CD4-positive, alpha-beta T cell treated with Interleukin-4 for 4 hours (primary cell): Measurements from ENCODE around the gene TENM4.
"Not testable (repeated sequence)": the region's sequence is repeated elsewhere in the genome, so short reads cannot be mapped to it uniquely, and the experiment has no call there.

ENCODE experiments used
- DNase-seq: peaks from one replicate; pipeline ENCODE4 v3.0.0-alpha.2; 2020

The TENM4 gene

DNA sequence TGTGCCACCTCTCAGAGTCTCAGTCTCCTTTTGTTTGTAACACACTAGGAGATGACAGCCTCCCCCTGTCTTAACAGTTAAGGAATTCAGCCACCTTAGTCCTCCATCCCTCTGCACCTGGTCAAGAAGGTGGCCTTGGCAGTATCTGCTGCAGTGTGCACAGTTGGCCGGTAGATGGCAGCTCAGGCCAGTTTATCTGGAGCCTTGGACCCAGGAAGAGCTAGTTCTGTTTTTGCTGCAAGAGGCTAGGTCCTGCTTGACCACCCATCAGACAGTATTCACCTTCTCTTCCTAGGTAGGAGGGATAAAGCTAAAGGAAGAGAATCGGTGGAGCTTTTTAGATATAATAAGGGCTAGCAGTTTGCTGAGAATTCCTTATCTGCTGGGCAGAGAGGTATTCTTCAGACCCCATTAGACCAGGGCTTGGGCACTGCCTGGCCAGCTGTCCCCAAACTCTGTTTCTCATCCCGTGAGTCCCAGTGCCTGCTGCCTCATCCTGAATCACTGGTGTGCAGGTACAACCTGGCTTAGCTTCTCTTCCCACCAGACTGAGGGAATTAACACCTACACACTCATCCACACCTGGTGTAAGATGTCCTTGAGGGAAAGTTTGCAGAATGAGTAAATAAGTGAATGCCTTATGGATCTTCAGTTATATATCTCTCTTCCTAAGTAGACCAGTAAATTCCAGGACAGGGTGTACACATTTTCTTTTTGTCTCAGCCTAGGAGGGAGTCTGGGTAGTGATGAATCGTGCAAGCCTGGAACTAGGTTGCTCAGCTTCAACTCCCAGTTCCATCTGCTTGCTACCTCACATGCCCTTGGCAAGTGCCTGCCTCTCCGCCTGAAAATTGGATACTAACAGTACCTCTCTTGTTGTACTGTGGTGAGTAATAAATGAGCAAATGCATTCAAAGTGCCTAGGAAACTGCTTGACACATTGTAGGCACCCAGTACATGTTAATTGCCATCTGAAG is 795.3 kb downstream of the TENM4 start:
- peak; percentile 65 for DNase-seq

DNA sequence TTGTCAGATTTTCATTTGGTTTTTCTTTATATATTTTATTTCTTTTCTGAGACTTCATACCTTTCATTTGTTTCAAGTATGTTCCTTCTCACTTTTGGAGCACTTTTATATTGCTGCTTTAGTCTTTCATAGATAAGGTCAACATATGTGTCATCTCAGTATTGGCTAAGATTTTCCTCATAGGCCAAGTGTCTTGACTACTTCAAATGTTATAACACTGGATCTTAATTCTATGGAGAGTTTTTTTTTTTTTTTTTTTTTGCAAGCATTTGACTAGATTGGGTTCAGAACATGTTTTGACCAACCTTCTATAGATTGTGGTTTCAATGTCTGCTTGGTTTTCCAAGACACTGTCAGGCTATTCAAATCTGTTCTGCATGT is 797.2 kb downstream of the TENM4 start:
- DNase-seq, result no peak

DNA sequence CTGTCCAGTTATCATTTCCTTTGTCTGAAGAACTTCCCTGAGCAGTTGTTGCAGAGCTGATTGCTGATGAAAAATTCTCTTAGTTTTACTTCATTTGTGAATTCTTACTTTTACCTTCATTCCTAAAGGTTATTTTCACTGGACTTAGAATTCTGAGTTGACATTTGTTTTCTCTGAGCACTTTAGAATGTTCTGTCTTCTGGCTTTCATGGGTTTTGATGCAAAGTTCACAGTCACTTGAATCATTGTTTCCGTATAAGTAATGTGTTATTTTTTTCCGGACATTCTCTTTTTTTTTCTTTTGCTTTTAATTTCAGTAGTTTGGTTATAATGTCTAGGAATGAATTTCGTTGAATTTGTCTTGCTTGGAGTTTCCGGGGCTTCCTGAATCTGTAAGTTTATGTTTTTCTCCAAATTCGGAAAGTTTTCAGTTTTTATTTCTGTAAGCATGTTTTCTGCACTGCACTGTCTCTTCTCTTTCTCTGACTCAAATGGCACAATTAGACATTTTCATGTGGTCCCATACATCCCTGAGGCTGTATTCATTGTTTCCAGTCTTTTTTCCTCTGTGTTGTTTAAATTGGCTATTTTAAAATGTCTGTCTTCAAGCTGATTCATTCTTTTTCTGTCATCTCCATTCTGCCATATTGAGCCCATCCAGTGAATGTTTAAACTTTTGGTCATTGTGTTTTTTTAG is 797.7 kb downstream of the TENM4 start:
- no peak for DNase-seq

- no peak for DNase-seq
Observed at GRCh38 chr11:78641541-78641940, 799.3 kb downstream of the TENM4 start.

- no peak for DNase-seq
Observed at GRCh38 chr11:78638704-78639380, 802.0 kb downstream of the TENM4 start.

GRCh38 chr11:78637527-78637926 is 803.3 kb downstream of the TENM4 start:
- DNase-seq, result not testable (repeated sequence)

DNA sequence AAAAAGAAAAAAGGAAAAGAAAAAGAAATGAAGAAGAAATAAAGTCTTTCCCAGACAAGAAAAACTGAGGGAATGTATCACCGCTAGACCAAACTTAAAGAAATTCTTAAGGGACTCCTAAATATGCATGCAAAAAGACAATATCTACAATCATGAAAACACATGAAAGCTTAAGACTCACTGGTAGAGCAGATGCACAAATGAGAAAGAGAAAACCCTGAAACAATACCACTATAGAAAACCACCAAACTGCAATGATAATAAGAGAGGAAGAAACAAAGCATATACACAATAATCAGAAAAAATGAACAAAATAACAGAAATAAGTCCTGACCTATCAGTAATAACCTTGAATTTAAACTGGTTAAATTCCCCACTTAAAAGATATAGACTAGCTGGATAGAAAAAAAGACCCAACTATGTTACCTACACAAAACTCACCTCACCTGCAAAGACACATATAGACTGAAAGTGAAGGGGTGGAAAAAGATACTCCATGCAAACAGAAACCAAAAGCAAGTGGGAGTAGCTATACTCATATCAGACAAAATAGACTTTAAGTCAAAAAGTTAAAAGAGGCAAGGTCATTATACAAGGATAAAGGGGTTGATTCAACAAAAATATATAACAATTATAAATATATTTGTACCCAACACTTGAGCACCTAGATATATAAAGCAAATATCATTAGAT is 804.9 kb downstream of the TENM4 start:
- DNase-seq, result no peak

GRCh38 chr11:78633516-78634310 is 807.1 kb downstream of the TENM4 start:
- DNase-seq, result no peak

- no peak for DNase-seq
Observed at GRCh38 chr11:78630561-78631303, 810.1 kb downstream of the TENM4 start.

DNA sequence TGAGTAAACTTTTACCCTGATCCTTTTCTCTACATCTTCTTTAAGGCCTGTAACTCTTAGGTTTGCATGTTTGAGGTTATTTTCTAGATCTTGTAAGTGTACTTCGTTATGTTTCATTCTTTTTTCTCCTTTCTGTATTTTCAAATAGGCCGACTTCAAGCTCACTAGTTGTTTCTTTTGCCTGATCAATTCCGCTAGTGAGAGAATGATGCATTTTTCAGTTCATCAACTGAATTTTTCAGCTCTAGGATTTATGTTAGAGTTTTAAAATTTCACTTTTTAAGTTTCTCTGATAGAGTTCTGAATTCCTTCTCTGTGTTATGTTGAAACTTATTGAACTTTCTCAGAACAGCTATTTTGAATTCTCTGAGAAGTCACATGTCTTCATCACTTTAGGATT is 810.7 kb downstream of the TENM4 start:
- no peak for DNase-seq

GRCh38 chr11:78622666-78623065 is 818.2 kb downstream of the TENM4 start:
- no peak for DNase-seq

- no peak for DNase-seq
Observed at GRCh38 chr11:78620159-78620558, 820.7 kb downstream of the TENM4 start.

DNA sequence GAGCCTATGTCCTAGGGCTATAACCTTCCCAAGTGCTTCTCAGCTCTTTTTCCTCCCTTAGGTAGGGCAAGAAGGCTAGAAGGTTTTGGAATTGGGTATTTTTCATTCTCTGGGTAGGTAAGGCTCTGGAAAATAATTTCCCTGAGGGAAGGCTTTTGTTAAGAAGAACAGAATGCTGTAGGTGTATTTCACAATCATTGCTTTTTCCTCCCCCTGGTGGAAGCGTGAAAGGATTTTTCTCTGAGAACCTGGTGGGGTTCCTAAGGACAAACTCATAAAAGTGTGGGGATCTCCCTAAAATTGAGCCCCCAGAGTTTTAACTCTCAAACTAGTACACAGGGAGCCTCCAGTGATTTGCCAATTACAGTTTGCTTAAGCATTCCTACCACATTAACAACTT is 825.1 kb downstream of the TENM4 start:
- DNase-seq, result no peak

- DNase-seq, result no peak
Observed at GRCh38 chr11:78613378-78613813, 827.4 kb downstream of the TENM4 start.

DNA sequence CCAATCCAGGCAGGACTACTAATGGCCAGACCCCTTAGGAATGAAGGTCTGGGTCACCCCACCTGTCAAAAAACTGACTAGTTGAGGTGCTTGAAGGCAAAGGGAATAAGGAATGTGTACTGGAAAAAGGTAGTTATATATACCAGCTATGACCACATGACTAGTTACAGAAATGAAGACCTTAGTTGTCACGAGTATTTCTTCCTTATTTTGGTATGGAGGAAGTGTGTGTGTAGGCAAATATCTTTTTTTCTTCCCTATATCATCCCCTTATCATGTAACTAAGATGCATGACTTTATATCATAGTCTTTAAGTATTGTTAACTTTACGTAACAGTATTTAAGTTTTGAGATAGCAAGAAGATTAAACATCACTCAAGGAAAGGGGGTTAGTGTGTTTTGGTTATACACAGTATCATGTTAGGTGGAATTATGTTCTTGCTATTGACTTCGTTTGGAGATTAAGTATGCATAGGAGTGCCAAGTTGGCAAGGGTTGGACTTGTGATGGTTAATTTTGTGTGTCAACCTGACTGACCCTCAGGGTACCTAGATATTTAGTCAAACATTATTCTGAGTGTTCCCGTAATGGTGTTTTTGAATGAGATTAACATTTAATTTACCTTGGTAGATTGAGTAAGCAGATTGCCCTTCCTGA is 828.0 kb downstream of the TENM4 start:
- no peak for DNase-seq

- not testable (repeated sequence) for DNase-seq
Observed at GRCh38 chr11:78609321-78609720, 831.5 kb downstream of the TENM4 start.

- DNase-seq, result no peak
Observed at GRCh38 chr11:78607696-78608095, 833.1 kb downstream of the TENM4 start.

DNA sequence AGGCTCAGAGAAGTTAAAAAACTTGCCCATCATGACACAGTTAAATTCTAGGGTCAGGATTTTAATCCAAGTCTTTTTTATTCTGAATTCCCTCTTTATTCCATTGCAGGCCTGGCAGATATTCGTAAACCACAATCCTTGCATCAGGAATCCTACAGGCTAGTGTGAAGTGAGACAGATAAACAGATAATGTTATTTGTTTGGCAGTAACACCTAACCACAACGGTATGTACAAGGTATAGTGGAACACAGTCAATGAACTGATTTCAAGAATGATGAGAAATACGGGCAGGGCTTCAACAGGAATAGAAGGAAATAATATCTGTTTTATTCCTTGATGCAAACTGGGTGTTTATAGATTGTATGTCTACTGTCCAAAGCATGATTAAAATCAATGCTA is 834.2 kb downstream of the TENM4 start:
- no peak for DNase-seq

GRCh38 chr11:78605296-78605695 is 835.5 kb downstream of the TENM4 start:
- no peak for DNase-seq

- no peak for DNase-seq
Observed at GRCh38 chr11:78603792-78604191, 837.0 kb downstream of the TENM4 start.
